MM.1S (cell line): ENCODE data around the gene PARP15.

Experiments
- DNase-seq: peaks from one replicate; pipeline ENCODE4 v3.0.0-alpha.2; 2015
- H2AFZ ChIP-seq: fragments of 300-600 bp; sonication (generic); 2 replicates; pipeline ENCODE4 v1.6.0; 2016; ENCODE audit warnings: antibody characterized with exemption, low read length
- H3F3A ChIP-seq: fragments of 300-600 bp; sonication (generic); 2 replicates; pipeline ENCODE4 v1.6.1; 2016; ENCODE audit warnings: mild to moderate bottlenecking, antibody characterized with exemption, low read length, moderate library complexity, mixed read lengths; ENCODE audit not compliant: insufficient read depth
- H3K27ac ChIP-seq: fragments of 300-600 bp; sonication (generic); 2 replicates; pipeline ENCODE4 v1.5.1; 2016; ENCODE audit warnings: mild to moderate bottlenecking, low read length
- H3K27me3 ChIP-seq: fragments of 300-600 bp; sonication (generic); replicated peaks from 2 replicates; pipeline ENCODE4 v1.6.0; 2016; ENCODE audit warnings: low read length; ENCODE audit not compliant: insufficient read depth
- H3K36me3 ChIP-seq: fragments of 300-600 bp; sonication (generic); replicated peaks from 2 replicates; pipeline ENCODE4 v1.6.1; 2016; ENCODE audit warnings: mild to moderate bottlenecking, low read length, mixed read lengths; ENCODE audit not compliant: insufficient read depth
- H3K4me1 ChIP-seq: fragments of 300-600 bp; sonication (generic); 2 replicates; pipeline ENCODE4 v1.6.1; 2016; ENCODE audit warnings: low read length, mixed read lengths
- H3K4me2 ChIP-seq: fragments of 300-600 bp; sonication (generic); 2 replicates; pipeline ENCODE4 v1.6.0; 2016; ENCODE audit warnings: low read depth, low read length
- H3K4me3 ChIP-seq: fragments of 300-600 bp; sonication (generic); 2 replicates; pipeline ENCODE4 v1.5.1; 2016; ENCODE audit warnings: low read length, mixed read lengths
- H3K79me2 ChIP-seq: fragments of 300-600 bp; sonication (generic); 2 replicates; pipeline ENCODE4 v1.6.1; 2016; ENCODE audit warnings: mixed run types, low read length, mixed read lengths
- H3K9ac ChIP-seq: fragments of 300-600 bp; sonication (generic); 2 replicates; pipeline ENCODE4 v1.6.1; 2016; ENCODE audit warnings: low read length, mixed read lengths
- H3K9me2 ChIP-seq: fragments of 300-600 bp; sonication (generic); replicated peaks from 2 replicates; pipeline ENCODE4 v1.6.1; 2016; ENCODE audit warnings: mild to moderate bottlenecking, low read length, mixed read lengths; ENCODE audit not compliant: insufficient read depth
- H3K9me3 ChIP-seq: fragments of 300-600 bp; sonication (generic); replicated peaks from 2 replicates; pipeline ENCODE4 v1.6.1; 2016; ENCODE audit warnings: mild to moderate bottlenecking, low read length, mixed read lengths; ENCODE audit not compliant: insufficient read depth
- H4K20me1 ChIP-seq: fragments of 300-600 bp; sonication (generic); 2 replicates; pipeline ENCODE4 v1.6.1; 2016; ENCODE audit warnings: mild to moderate bottlenecking, low read length, moderate library complexity, mixed read lengths; ENCODE audit not compliant: insufficient read depth
- EZH2 ChIP-seq: fragments of 300-600 bp; sonication (generic); optimal IDR thresholded peaks from 2 replicates; pipeline ENCODE3; 2017; ENCODE audit warnings: low read depth, mild to moderate bottlenecking, antibody characterized with exemption, low read length, mixed read lengths
- EZH2phosphoT487 ChIP-seq: fragments of 300-600 bp; sonication (generic); IDR thresholded peaks from 2 replicates; pipeline ENCODE4 v1.6.1; 2018; ENCODE audit warnings: antibody characterized with exemption, low read length
- TF ChIP-seq, protein P1 (sequence below): fragments of 300-600 bp; sonication (generic); IDR thresholded peaks from 2 replicates; pipeline ENCODE4 v1.5.1; 2016; ENCODE audit warnings: antibody characterized with exemption, low read length, mixed read lengths

The PARP15 gene

GRCh38 chr3:122586773-122587485 lies 9.5 kb downstream of the PARP15 start:
- Histone ChIP-seq H4K20me1 (no peaks in the 10 kb centered on the region), H3K9me2 (no peaks in the 10 kb centered on the region), H3K79me2 (no peaks in the 10 kb centered on the region), H3K4me2 (no peak overlapping the region), H3K27ac (no peak overlapping the region), H3K4me1 (no peaks in the 10 kb centered on the region), H3K36me3 (no peaks in the 10 kb centered on the region), H3F3A (no peaks in the 10 kb centered on the region), H3K4me3 (no peak overlapping the region), H3K9me3 (no peaks in the 10 kb centered on the region; the same call in 1 of the 2 replicates), H3K9ac (no peak overlapping the region), H3K27me3 (no peaks in the 10 kb centered on the region), H2AFZ (no peak overlapping the region)
- no peak for DNase-seq
- TF ChIP-seq, protein P1, sequence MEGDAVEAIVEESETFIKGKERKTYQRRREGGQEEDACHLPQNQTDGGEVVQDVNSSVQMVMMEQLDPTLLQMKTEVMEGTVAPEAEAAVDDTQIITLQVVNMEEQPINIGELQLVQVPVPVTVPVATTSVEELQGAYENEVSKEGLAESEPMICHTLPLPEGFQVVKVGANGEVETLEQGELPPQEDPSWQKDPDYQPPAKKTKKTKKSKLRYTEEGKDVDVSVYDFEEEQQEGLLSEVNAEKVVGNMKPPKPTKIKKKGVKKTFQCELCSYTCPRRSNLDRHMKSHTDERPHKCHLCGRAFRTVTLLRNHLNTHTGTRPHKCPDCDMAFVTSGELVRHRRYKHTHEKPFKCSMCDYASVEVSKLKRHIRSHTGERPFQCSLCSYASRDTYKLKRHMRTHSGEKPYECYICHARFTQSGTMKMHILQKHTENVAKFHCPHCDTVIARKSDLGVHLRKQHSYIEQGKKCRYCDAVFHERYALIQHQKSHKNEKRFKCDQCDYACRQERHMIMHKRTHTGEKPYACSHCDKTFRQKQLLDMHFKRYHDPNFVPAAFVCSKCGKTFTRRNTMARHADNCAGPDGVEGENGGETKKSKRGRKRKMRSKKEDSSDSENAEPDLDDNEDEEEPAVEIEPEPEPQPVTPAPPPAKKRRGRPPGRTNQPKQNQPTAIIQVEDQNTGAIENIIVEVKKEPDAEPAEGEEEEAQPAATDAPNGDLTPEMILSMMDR: no peak
- TF ChIP-seq EZH2phosphoT487 (no peak), EZH2 (no peak)

GRCh38 chr3:122587572-122587971 lies 10.1 kb downstream of the PARP15 start:
- no peaks in the 10 kb centered on the region for H4K20me1 ChIP-seq
- H3K9me2 ChIP-seq: no peaks in the 10 kb centered on the region
- no peaks in the 10 kb centered on the region for H3F3A ChIP-seq
- TF ChIP-seq EZH2phosphoT487 (no peak), EZH2 (no peak)
- TF ChIP-seq, protein P1: no peak
- no peaks in the 10 kb centered on the region for H3K79me2 ChIP-seq
- H3K9me3 ChIP-seq: no peaks in the 10 kb centered on the region
- H3K27me3 ChIP-seq: no peaks in the 10 kb centered on the region
- H3K27ac ChIP-seq: no peak overlapping the region
- no peak overlapping the region for H2AFZ ChIP-seq
- no peaks in the 10 kb centered on the region for H3K36me3 ChIP-seq
- no peaks in the 10 kb centered on the region for H3K4me1 ChIP-seq
- H3K9ac ChIP-seq: no peak overlapping the region
- DNase-seq: no peak
- no peak overlapping the region for H3K4me2 ChIP-seq
- H3K4me3 ChIP-seq: no peak overlapping the region

DNA sequence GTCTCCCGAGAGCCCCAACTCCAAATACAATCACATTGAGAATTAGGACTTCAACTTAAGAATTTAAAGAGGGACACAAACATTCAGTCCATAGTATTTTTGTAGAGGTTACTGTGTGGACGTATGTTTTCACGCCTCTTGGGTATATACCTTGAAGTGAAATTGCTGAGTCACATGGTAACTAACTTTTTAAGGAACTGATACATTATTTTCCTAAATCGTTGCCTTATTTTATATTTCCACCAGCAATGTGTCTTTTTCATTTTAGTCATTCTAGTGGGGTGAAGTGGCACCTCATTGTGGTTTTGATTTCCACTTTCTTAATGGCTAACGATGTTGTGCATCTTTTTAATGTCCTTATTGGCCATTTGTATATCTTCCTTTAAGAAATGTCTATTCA lies 11.8 kb downstream of the PARP15 start:
- Histone ChIP-seq H4K20me1 (no peaks in the 10 kb centered on the region), H3K4me3 (no peak overlapping the region), H3K4me2 (no peak overlapping the region), H3K79me2 (no peaks in the 10 kb centered on the region), H2AFZ (no peak overlapping the region), H3K4me1 (no peaks in the 10 kb centered on the region), H3K36me3 (no peaks in the 10 kb centered on the region), H3K9me2 (no peaks in the 10 kb centered on the region), H3K9me3 (no peaks in the 10 kb centered on the region), H3K9ac (no peak overlapping the region), H3F3A (no peaks in the 10 kb centered on the region), H3K27ac (no peak overlapping the region), H3K27me3 (no peaks in the 10 kb centered on the region)
- no peak for DNase-seq
- TF ChIP-seq, protein P1: no peak
- no peak for TF ChIP-seq EZH2
- no peak for TF ChIP-seq EZH2phosphoT487
